HEK293 (cell line): ENCODE results near the gene GRK3.
"Not testable (repeated sequence)": the region's sequence is repeated elsewhere in the genome, so short reads cannot be mapped to it uniquely, and the experiment has no call there.

Experiments
- CTCF ChIA-PET: fragments of 350-600 bp; formaldehyde crosslinking; extraction: SDS; loops from one replicate; lab custom pipeline; 2021; ENCODE audit warnings: antibody characterized with exemption; lab: Yijun Ruan, JAX
- POLR2A ChIA-PET: fragments of 300-600 bp; formaldehyde crosslinking; extraction: SDS; loops from one replicate; lab custom pipeline; 2020; ENCODE audit warnings: antibody characterized with exemption, inconsistent platforms; lab: Yijun Ruan, JAX
- H3K27ac ChIP-seq: fragments of 200-500 bp; sonication (Bioruptor generic); 2 replicates; pipeline ENCODE4 v1.5.1; 2014; ENCODE audit warnings: low read depth, low read length, control low read depth, inconsistent platforms; ENCODE audit errors: extremely low read depth
- H3K36me3 ChIP-seq, 2 experiments: fragments of 200-500 bp in 1 of 2; sonication (Bioruptor generic) in 1 of 2; 1 replicate in 1 of 2; 2 replicates in 1 of 2; pipeline ENCODE4 v1.5.1; 2014 to 2017; ENCODE audit warnings: inconsistent platforms in 2 of 2, low read length in 2 of 2; ENCODE audit not compliant: control insufficient read depth in 2 of 2, insufficient read depth in 1 of 2
- H3K4me1 ChIP-seq: fragments of 200-500 bp; sonication (Bioruptor generic); 2 replicates; pipeline ENCODE4 v1.5.1; 2014; ENCODE audit warnings: mild to moderate bottlenecking, low read length, inconsistent platforms; ENCODE audit not compliant: control insufficient read depth, insufficient read depth
- H3K4me3 ChIP-seq: 2 replicates; pipeline ENCODE4 v1.5.1; 2011; ENCODE audit warnings: low read depth, mild to moderate bottlenecking, control low read depth, low read length, moderate library complexity
- H3K9me3 ChIP-seq: fragments of 200-500 bp; sonication (Bioruptor generic); 2 replicates; pipeline ENCODE4 v1.5.1; 2014; ENCODE audit warnings: low read depth, low read length, inconsistent platforms; ENCODE audit not compliant: control insufficient read depth, insufficient read depth
- FEZF1 ChIP-seq: fragments of 450-650 bp; formaldehyde crosslinking; IDR thresholded peaks from 2 replicates; pipeline ENCODE4 v1.5.1; 2016; ENCODE audit warnings: missing biosample characterization, missing genetic modification characterization
- PRDM1 ChIP-seq: fragments of 450-650 bp; formaldehyde crosslinking; IDR thresholded peaks from 2 replicates; pipeline ENCODE4; 2016; ENCODE audit warnings: missing biosample characterization, missing genetic modification characterization
- PRDM2 ChIP-seq: fragments of 450-650 bp; formaldehyde crosslinking; IDR thresholded peaks from 2 replicates; pipeline ENCODE4 v1.5.1; 2016; ENCODE audit warnings: missing biosample characterization, missing genetic modification characterization, borderline replicate concordance
- SCRT2 ChIP-seq: fragments of 450-650 bp; formaldehyde crosslinking; IDR thresholded peaks from 2 replicates; pipeline ENCODE4 v1.5.1; 2016; ENCODE audit warnings: missing biosample characterization, missing genetic modification characterization
- SP7 ChIP-seq: fragments of 450-650 bp; formaldehyde crosslinking; IDR thresholded peaks from 2 replicates; pipeline ENCODE4 v1.5.1; 2016; ENCODE audit warnings: missing biosample characterization, missing genetic modification characterization
- ZBTB1 ChIP-seq: fragments of 450-650 bp; formaldehyde crosslinking; IDR thresholded peaks from 2 replicates; pipeline ENCODE4 v1.5.1; 2016; ENCODE audit warnings: missing biosample characterization, missing genetic modification characterization
- ZBTB17 ChIP-seq: fragments of 450-650 bp; formaldehyde crosslinking; IDR thresholded peaks from 2 replicates; pipeline ENCODE4 v1.5.1; 2016; ENCODE audit warnings: missing biosample characterization, missing genetic modification characterization
- ZBTB48 ChIP-seq: fragments of 450-650 bp; formaldehyde crosslinking; IDR thresholded peaks from 2 replicates; pipeline ENCODE4 v1.5.1; 2016; ENCODE audit warnings: missing biosample characterization, missing genetic modification characterization
- ZFP69B ChIP-seq: fragments of 450-650 bp; formaldehyde crosslinking; IDR thresholded peaks from 2 replicates; pipeline ENCODE4 v1.5.1; 2016; ENCODE audit warnings: missing biosample characterization, missing genetic modification characterization
- ZNF202 ChIP-seq: fragments of 450-650 bp; formaldehyde crosslinking; IDR thresholded peaks from 2 replicates; pipeline ENCODE4 v1.5.1; 2016; ENCODE audit warnings: missing biosample characterization, missing genetic modification characterization, borderline replicate concordance
- ZNF23 ChIP-seq: fragments of 450-650 bp; formaldehyde crosslinking; IDR thresholded peaks from 2 replicates; pipeline ENCODE4 v1.5.1; 2016; ENCODE audit warnings: missing biosample characterization, missing genetic modification characterization, borderline replicate concordance
- ZNF335 ChIP-seq: fragments of 450-650 bp; formaldehyde crosslinking; conservative IDR thresholded peaks from 2 replicates; pipeline ENCODE4 v1.5.1; 2016; ENCODE audit warnings: missing biosample characterization, missing genetic modification characterization
- ZNF341 ChIP-seq: fragments of 450-650 bp; formaldehyde crosslinking; IDR thresholded peaks from 2 replicates; pipeline ENCODE4; 2016; ENCODE audit warnings: low read depth, missing biosample characterization, missing genetic modification characterization
- ZNF404 ChIP-seq: fragments of 450-650 bp; formaldehyde crosslinking; IDR thresholded peaks from 2 replicates; pipeline ENCODE4 v1.5.1; 2017; ENCODE audit warnings: missing biosample characterization, missing genetic modification characterization
- ZNF510 ChIP-seq: fragments of 450-650 bp; formaldehyde crosslinking; IDR thresholded peaks from 2 replicates; pipeline ENCODE4 v1.5.1; 2018; ENCODE audit warnings: mild to moderate bottlenecking, missing genetic modification characterization, missing biosample characterization; ENCODE audit not compliant: insufficient replicate concordance
- ZNF600 ChIP-seq: fragments of 450-650 bp; formaldehyde crosslinking; IDR thresholded peaks from 2 replicates; pipeline ENCODE4 v1.5.1; 2016; ENCODE audit warnings: missing biosample characterization, missing genetic modification characterization
- ZNF623 ChIP-seq: fragments of 450-650 bp; formaldehyde crosslinking; IDR thresholded peaks from 2 replicates; pipeline ENCODE4 v1.5.1; 2016; ENCODE audit warnings: missing biosample characterization, missing genetic modification characterization
- ZNF692 ChIP-seq: fragments of 450-650 bp; formaldehyde crosslinking; IDR thresholded peaks from 2 replicates; pipeline ENCODE4 v1.5.1; 2016; ENCODE audit warnings: missing biosample characterization, missing genetic modification characterization

GRK3 gene

GRCh38 chr22:25561182-25561581 is 3.3 kb upstream of the GRK3 start:
- POLR2A ChIA-PET, H3K27ac ChIP-seq, H3K9me3 ChIP-seq, H3K4me1 ChIP-seq, CTCF ChIA-PET, H3K36me3 ChIP-seq, H3K4me3 ChIP-seq: not testable (repeated sequence)

GRCh38 chr22:25561927-25562326 is 2.5 kb upstream of the GRK3 start:
- CTCF ChIA-PET, result interaction anchor here (0.6 kb wide), 1 partner anchor 211 kb away, joined by 4 read pairs; no protein-coding TSS in a partner anchor
- H3K27ac ChIP-seq, H3K4me3 ChIP-seq, H3K36me3 ChIP-seq, H3K9me3 ChIP-seq, H3K4me1 ChIP-seq, POLR2A ChIA-PET: not testable (repeated sequence)

- CTCF ChIA-PET, H3K36me3 ChIP-seq, H3K27ac ChIP-seq, H3K9me3 ChIP-seq, H3K4me3 ChIP-seq: not testable (repeated sequence)
- POLR2A ChIA-PET, result interaction anchor here (0.7 kb wide), 1 partner anchor 75 kb away, joined by 4 read pairs; no protein-coding TSS in a partner anchor
- peak; percentile 86 for TF ChIP-seq ZFP69B (tag by site-specific recombination)
- peak; percentile 56; the same call in 1 of the 2 replicates for TF ChIP-seq ZNF335 (tag by site-specific recombination)
- TF ChIP-seq ZNF692 (tag by site-specific recombination), result peak; percentile 78
- peaks cover 13% of the 10 kb centered on the region for H3K4me1 ChIP-seq
Observed at GRCh38 chr22:25562966-25563760, 1.3 kb upstream of the GRK3 start.

- Histone ChIP-seq H3K27ac (no peak overlapping the region), H3K4me3 (peak overlapping the region; percentile 87), H3K4me1 (peaks cover 15% of the 10 kb centered on the region), H3K9me3 (no peaks in the 10 kb centered on the region), H3K36me3 (no peaks in the 10 kb centered on the region)
- TF ChIP-seq ZBTB1 (tag by site-specific recombination) (no peak), ZNF341 (tag by site-specific recombination) (peak; percentile 68), FEZF1 (tag by site-specific recombination) (no peak), ZNF23 (tag by site-specific recombination) (no peak), ZNF600 (tag by site-specific recombination) (no peak), ZBTB17 (tag by site-specific recombination) (peak; percentile 68), SP7 (tag by site-specific recombination) (no peak), ZNF404 (tag by site-specific recombination) (no peak), PRDM2 (no peak), SCRT2 (tag by site-specific recombination) (no peak), ZNF335 (tag by site-specific recombination) (peak; percentile 49; the same call in 1 of the 2 replicates), ZNF623 (tag by site-specific recombination) (no peak), ZNF510 (tag by site-specific recombination) (no peak), ZBTB48 (tag by site-specific recombination) (peak; percentile 95), PRDM1 (peak; percentile 44; the same call in 1 of the 2 replicates), ZNF202 (no peak)
- CTCF ChIA-PET, result no interaction called here
- POLR2A ChIA-PET, result interaction anchor here (0.7 kb wide), 1 partner anchor 76 kb away, joined by 4 read pairs; no protein-coding TSS in a partner anchor
Observed at GRCh38 chr22:25563761-25564319, 635 bp upstream of the GRK3 start.
